Measurements from ENCODE around the gene EME1.

The EME1 gene

DNA sequence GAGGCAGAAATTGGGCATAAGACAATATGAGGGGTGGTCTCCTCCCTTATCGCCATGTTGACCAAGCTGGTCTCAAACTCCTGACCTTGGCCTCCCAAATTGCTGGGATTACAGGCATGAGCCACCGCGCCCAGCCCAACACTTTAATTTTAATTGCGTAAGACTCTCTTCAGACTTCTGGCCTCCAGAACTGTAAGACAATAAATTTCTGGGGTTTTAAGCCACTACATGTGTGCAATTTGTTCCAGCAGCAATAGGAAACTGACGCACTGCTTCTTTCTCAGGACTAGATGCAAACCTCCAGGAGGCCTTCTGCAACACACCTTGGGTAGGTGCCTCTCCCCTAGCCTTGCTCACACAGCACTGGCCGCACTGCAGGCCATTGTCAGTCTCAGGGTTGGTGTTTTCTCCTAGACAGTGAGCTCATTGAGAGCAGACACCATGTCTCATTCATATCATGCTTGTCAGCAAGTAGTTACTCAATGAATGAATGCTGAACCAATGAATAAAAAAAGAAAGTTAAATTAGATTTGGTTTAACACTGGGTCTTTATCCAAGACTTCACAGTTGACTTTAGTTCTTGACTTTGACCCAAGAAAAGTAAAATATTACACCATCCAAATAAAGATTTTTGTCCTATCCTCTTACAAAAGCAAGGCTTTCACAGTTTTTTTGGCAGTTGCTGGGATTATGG lies 47.5 kb downstream of the EME1 start:
- TF ChIP-seq, protein P1, sequence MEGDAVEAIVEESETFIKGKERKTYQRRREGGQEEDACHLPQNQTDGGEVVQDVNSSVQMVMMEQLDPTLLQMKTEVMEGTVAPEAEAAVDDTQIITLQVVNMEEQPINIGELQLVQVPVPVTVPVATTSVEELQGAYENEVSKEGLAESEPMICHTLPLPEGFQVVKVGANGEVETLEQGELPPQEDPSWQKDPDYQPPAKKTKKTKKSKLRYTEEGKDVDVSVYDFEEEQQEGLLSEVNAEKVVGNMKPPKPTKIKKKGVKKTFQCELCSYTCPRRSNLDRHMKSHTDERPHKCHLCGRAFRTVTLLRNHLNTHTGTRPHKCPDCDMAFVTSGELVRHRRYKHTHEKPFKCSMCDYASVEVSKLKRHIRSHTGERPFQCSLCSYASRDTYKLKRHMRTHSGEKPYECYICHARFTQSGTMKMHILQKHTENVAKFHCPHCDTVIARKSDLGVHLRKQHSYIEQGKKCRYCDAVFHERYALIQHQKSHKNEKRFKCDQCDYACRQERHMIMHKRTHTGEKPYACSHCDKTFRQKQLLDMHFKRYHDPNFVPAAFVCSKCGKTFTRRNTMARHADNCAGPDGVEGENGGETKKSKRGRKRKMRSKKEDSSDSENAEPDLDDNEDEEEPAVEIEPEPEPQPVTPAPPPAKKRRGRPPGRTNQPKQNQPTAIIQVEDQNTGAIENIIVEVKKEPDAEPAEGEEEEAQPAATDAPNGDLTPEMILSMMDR (conservative IDR thresholded peaks at IDR 0.05; ENCODE audit: low read depth, low read length): no peak
- H3K4me3 ChIP-seq (ENCODE audit: low read depth, low read length): no peak overlapping the region
- peak; percentile 22 for DNase-seq (ENCODE audit: low read depth)

DNA sequence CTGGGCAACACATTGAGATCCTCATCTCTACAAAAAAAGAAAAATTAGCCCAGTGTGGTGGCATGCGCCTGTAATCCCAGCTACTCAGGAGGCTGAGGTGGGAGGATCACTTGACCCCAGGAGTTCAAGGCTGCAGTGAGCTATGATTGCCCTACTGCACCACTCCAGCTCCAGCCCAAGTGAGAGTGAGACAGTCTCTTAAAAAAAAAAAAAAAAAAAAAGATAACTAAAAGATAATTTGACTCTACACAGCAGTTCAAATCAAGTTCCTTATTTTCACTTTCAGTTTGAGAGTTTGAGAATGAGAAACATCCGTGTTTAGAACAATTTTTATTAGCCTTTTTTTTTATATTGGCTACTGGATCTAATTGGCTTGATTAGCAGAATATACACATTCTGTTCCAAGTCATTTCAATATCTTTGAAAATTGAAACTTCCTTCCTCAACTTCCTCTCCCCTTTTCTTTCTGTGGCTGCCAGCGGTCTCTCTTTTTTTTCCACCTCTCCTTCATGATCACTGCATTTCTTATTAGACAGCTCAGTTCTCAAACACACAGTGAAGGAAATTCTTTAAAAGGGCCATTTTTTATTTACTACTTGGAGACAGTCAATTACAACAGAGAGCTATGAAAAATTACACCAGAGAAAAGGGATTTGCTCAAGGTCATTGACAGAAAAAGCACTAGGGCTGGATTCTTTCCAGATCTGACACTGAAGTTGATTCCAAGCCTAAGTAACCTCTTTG lies 48.5 kb downstream of the EME1 start:
- DNase-seq (ENCODE audit: low read depth): peak; percentile 60
- TF ChIP-seq, protein P1 (conservative IDR thresholded peaks at IDR 0.05; ENCODE audit: low read depth, low read length): no peak
- peak overlapping the region; percentile 36 for H3K4me3 ChIP-seq (ENCODE audit: low read depth, low read length)

DNA sequence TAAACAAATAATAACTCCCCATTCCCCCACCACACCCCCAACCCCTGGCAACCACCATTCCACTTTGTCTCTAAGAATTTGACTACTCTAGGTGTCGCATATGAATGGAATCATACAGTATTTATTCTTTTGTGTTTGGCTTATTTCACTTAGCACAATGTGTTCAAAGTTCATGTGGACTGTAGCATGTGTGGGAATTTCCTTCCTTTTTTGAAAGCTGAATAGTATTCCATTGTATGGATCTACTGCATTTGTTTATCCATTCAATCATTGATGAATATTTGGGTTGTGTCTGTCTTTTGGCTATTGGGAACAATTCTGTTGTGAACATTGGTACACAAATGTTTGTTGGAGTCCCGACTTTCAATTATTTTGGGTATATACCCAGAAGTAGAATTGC lies 49.7 kb downstream of the EME1 start:
- no peak for DNase-seq (ENCODE audit: low read depth)
- H3K4me3 ChIP-seq (ENCODE audit: low read depth, low read length): no peak overlapping the region
- TF ChIP-seq, protein P1 (conservative IDR thresholded peaks at IDR 0.05; ENCODE audit: low read depth, low read length): no peak

DNA sequence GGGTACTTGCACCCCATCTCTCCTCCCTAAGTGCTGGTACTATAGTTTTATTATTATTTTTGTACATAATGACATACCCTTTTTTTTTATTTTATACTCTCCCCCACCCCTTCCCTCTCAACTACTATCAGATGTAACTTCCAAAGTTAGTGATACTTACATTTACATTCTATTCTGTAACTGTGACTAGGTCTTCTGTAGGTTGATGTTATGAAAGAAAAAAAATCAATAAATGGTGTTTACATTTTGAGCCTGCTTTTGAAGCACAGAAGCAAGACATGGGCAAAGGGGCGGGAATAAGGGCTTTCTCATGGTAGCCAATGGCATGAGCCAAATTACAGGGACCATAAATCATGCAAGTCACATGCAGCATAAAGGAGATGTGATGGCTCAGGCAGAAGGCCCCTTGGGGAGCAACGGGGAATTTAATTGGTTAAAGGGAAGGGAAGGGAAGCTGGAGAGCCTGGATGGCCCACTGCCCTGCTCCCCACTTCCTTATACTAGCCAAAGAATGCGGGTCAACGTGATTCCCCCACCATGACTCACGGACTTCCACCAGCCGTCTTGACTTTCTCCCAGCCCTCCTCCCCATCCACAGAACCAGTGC lies 50.6 kb downstream of the EME1 start:
- peak; percentile 62 for DNase-seq (ENCODE audit: low read depth)
- H3K4me3 ChIP-seq (ENCODE audit: low read depth, low read length): no peak overlapping the region

DNA sequence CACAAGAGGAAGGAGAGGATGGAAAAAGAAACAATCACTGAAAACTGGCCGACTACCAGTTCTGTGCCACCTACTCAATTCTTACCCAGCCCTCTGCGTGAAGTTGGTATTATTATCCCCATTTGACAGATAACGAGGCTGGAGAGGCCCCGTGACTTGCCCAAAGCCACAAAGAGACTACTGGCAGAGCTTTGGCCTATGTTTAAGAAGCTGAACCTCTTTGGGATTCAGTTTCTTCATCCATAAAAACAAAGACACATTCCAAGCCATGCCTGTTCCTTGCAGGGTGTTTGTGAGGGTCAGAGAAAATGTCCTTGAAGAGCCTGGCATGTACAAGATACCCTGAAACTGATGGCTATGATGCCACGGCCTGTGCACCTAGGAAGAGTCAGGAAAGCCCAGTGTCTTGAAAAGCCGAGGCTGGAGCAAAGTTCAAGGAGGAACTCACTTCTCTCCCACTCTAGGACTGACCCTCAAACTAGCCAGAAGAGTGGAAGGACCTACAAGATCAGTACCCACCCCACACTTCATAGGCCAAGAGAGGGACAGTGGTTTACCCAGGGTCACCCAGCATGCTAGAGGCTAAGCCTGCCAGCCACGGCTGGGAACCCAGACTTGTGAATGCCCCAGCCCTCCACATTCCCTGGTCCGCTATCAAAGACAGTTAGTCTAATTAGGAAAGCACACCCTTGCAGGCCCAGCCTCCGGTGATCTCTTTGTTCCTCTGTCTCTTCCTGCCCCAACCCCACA lies 51.4 kb downstream of the EME1 start:
- DNase-seq (ENCODE audit: low read depth): no peak
- TF ChIP-seq, protein P1 (conservative IDR thresholded peaks at IDR 0.05; ENCODE audit: low read depth, low read length): no peak
- no peak overlapping the region for H3K4me3 ChIP-seq (ENCODE audit: low read depth, low read length)

More for the DNA sequence above, 50.6 kb downstream of the EME1 start:
- TF ChIP-seq, protein P1 (conservative IDR thresholded peaks at IDR 0.05; ENCODE audit: low read depth, low read length): no peak

DNA sequence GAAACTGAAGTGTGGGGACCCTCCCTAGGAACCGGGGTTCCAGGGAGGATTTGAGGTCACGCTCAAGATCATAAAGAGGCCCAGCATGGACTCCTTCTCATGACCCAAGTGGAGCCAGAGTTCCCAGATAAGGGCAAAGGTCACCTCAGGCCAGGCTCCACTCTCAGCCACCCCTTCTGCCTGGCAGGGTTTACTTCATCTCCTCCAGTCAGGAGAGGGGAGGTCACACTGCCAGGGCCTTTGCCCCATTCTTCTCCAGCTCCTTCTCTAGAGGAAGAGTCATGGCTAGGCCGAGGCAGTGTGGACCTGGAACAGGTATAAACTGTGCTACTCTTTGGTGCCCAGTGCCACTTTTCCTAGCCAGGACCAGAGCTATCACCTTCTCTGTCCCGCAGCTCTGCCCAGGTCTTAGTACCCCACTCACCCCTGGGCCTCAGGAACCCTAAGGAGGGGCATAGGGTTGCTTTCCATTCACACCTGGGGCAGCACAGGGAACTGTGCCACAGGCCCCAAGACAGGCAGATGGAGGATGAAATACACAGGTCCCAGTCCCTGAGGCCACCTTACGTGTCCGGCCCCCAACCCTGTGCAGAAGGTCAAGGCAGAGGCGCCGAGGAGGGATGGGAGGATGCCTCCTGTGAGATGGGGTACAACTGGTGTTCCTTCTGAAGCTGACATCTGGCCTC lies 52.1 kb downstream of the EME1 start:
- no peak for DNase-seq (ENCODE audit: low read depth)
- TF ChIP-seq, protein P1 (conservative IDR thresholded peaks at IDR 0.05; ENCODE audit: low read depth, low read length): no peak
- H3K4me3 ChIP-seq (ENCODE audit: low read depth, low read length): peak overlapping the region; percentile 71

Data from choroid plexus epithelial cell (primary cell).